Stimulated activated CD8-positive, alpha-beta memory T cell treated with anti-CD3 and anti-CD28 coated beads, Interleukin-2, amount 100 ng/mL, for 1 hour (primary cell): Measurements from ENCODE around the gene CRB2.

Source experiments
- DNase-seq, 2 donors: peaks; one replicate each; pipeline ENCODE4 v3.0.0-alpha.2; 2020; ENCODE audit warnings: low read depth in 2 of 2

Gene CRB2

GRCh38 chr9:123355761-123356431 lies at the start of gene CRB2:
Gene CRB2, plus strand, starts transcription at chr9:123356197. Its CDS starts 64 bp downstream, at chr9:123356261.
- DNase-seq = no peak

GRCh38 chr9:123309611-123310010 lies 46.4 kb upstream of the CRB2 start:
- no peak for DNase-seq

- DNase-seq = no peak
These were observed 45.3 kb upstream of the CRB2 start for GRCh38 chr9:123310551-123311249.

- DNase-seq = no peak
These were observed 44.7 kb upstream of the CRB2 start for GRCh38 chr9:123311250-123311752.

GRCh38 chr9:123312306-123312877 lies 43.6 kb upstream of the CRB2 start:
- no peak for DNase-seq

GRCh38 chr9:123314617-123315016 lies 41.4 kb upstream of the CRB2 start:
- no peak for DNase-seq

- no peak for DNase-seq
These were observed 40.4 kb upstream of the CRB2 start for GRCh38 chr9:123315635-123316034.

GRCh38 chr9:123316053-123316718 lies 39.8 kb upstream of the CRB2 start:
- DNase-seq = no peak

GRCh38 chr9:123318202-123318601 lies 37.8 kb upstream of the CRB2 start:
- no peak for DNase-seq

GRCh38 chr9:123318961-123319421 lies 37.0 kb upstream of the CRB2 start:
- DNase-seq = no peak

- no peak for DNase-seq
These were observed 36.3 kb upstream of the CRB2 start for GRCh38 chr9:123319541-123320339.

GRCh38 chr9:123320814-123321213 lies 35.2 kb upstream of the CRB2 start:
- no peak for DNase-seq

GRCh38 chr9:123321616-123322272 lies 34.3 kb upstream of the CRB2 start:
- no peak for DNase-seq

- peak in 1 of 2 donors; percentile 35 for DNase-seq
These were observed 33.5 kb upstream of the CRB2 start for GRCh38 chr9:123322273-123323195.

GRCh38 chr9:123323196-123324013 lies 32.6 kb upstream of the CRB2 start:
- DNase-seq = no peak

GRCh38 chr9:123324767-123325183 lies 31.2 kb upstream of the CRB2 start:
- no peak for DNase-seq

GRCh38 chr9:123326187-123326586 lies 29.8 kb upstream of the CRB2 start:
- no peak for DNase-seq

GRCh38 chr9:123326662-123327093 lies 29.3 kb upstream of the CRB2 start:
- DNase-seq = no peak

GRCh38 chr9:123327697-123328100 lies 28.3 kb upstream of the CRB2 start:
- DNase-seq = no peak
